Bronchial smooth muscle cell (primary cell): ENCODE data around the gene CENPH. TPM values are rescaled to one million over a fixed set of nuclear protein-coding genes. Genes with fewer than 3 reads are reported as not detected.

Source experiments
- total RNA-seq: library from RNA; depleted of rRNA; stranded (reverse); fragments of >200 nt; gene quantifications from 2 replicates; pipeline ENCODE4 v1.2.1, GENCODE V29; 2014

CENPH gene
- 2.1 and 9.9 TPM in 2 replicates for total RNA-seq

GRCh38 chr5:69189162-69190086 lies at the start of gene CENPH:
Gene CENPH, plus strand, starts transcription at chr5:69189583. Its CDS starts 52 bp downstream, at chr5:69189635.

GRCh38 chr5:69166686-69167492 lies 22.5 kb upstream of the CENPH start, which contains the start of gene CCNB1:
Gene CCNB1, plus strand, starts transcription at chr5:69167150. Its CDS starts 113 bp downstream, at chr5:69167263.

GRCh38 chr5:69234457-69235268 lies 45.3 kb downstream of the CENPH start, which contains the start of gene CDK7:
Gene CDK7, plus strand, starts transcription at chr5:69234886. Its CDS starts 90 bp downstream, at chr5:69234976.

Other genes with a start within 250 kb of the CENPH start
- gene SLC30A5, start 95.6 kb upstream of the CENPH start, total RNA-seq: 65.1 and 66.0 TPM in 2 replicates
- gene CCNB1, start 22.4 kb upstream of the CENPH start, total RNA-seq: 9.5 and 40.0 TPM in 2 replicates
- gene CDK7, start 45.3 kb downstream of the CENPH start, total RNA-seq: 34.5 and 70.5 TPM in 2 replicates
- gene CCDC125, start 143.2 kb downstream of the CENPH start, total RNA-seq: 2.3 and 4.9 TPM in 2 replicates
- 43.0 and 54.5 TPM in 2 replicates for gene AK6, start 179.9 kb downstream of the CENPH start, total RNA-seq
- 54.8 and 75.8 TPM in 2 replicates for gene TAF9, start 179.9 kb downstream of the CENPH start, total RNA-seq
- gene RAD17, start 180.2 kb downstream of the CENPH start, total RNA-seq: 11.6 and 15.1 TPM in 2 replicates
- 0.16 and 0.26 TPM in 2 replicates for gene MARVELD2, start 225.5 kb downstream of the CENPH start, total RNA-seq